HepG2 (cell line): ENCODE results near the gene ALPL. TPM values are rescaled to one million over a fixed set of nuclear protein-coding genes. Genes with fewer than 3 reads are reported as not detected.

ENCODE experiments used
- ARID2 ChIP-seq: sonication (generic); formaldehyde crosslinking; IDR thresholded peaks from 2 replicates; pipeline ENCODE4 v1.8.1; 2022; ENCODE audit warnings: mild to moderate bottlenecking, missing genetic modification reagents, borderline replicate concordance
- ATF7 ChIP-seq, 2 experiments: fragments of 450-650 bp in 1 of 2; sonication (generic) in 1 of 2; formaldehyde crosslinking in 1 of 2; IDR thresholded peaks; 2 replicates each; pipeline versions ENCODE4 v1.4.0 to v1.6.1; 2016 to 2020; ENCODE audit warnings: antibody characterized with exemption in 1 of 2, mild to moderate bottlenecking in 1 of 2, missing genetic modification reagents in 1 of 2
- CC2D1A ChIP-seq: sonication (generic); formaldehyde crosslinking; IDR thresholded peaks from 2 replicates; pipeline ENCODE4 v1.8.1; 2023; ENCODE audit warnings: mild to moderate bottlenecking, missing genetic modification reagents
- GZF1 ChIP-seq: sonication (generic); formaldehyde crosslinking; IDR thresholded peaks from 2 replicates; pipeline ENCODE4 v1.5.1; 2020; ENCODE audit warnings: mild to moderate bottlenecking, missing genetic modification reagents
- KDM6A ChIP-seq: IDR thresholded peaks from 2 replicates; pipeline ENCODE4 v1.6.1; 2016; ENCODE audit warnings: low read depth
- NONO ChIP-seq, 2 experiments: fragments of 450-650 bp in 1 of 2; sonication (generic) in 1 of 2; formaldehyde crosslinking in 1 of 2; IDR thresholded peaks in 1 of 2; conservative IDR thresholded peaks in 1 of 2; 2 replicates each; pipeline versions ENCODE4 v1.6.1 to v1.8.0; 2017 to 2022; ENCODE audit warnings: mild to moderate bottlenecking in 1 of 2, missing genetic modification reagents in 1 of 2, moderate library complexity in 1 of 2
- NPAS2 ChIP-seq: sonication (generic); formaldehyde crosslinking; IDR thresholded peaks from 2 replicates; pipeline ENCODE4 v1.8.0; 2022; ENCODE audit warnings: mild to moderate bottlenecking, missing genetic modification reagents, borderline replicate concordance
- PLRG1 ChIP-seq: fragments of 450-650 bp; conservative IDR thresholded peaks from 2 replicates; pipeline ENCODE4 v1.6.1; 2016
- SAFB2 ChIP-seq: sonication (generic); formaldehyde crosslinking; IDR thresholded peaks from 2 replicates; pipeline ENCODE4 v1.5.1; 2020; ENCODE audit warnings: missing genetic modification reagents, low read depth, mild to moderate bottlenecking, borderline replicate concordance
- SMARCE1 ChIP-seq: fragments of 450-650 bp; IDR thresholded peaks from 2 replicates; pipeline ENCODE4 v1.6.1; 2017; ENCODE audit warnings: borderline replicate concordance
- SRSF1 ChIP-seq: fragments of 200-400 bp; formaldehyde crosslinking; optimal IDR thresholded peaks from 2 replicates; pipeline ENCODE3; 2017; ENCODE audit warnings: mild to moderate bottlenecking, low read depth, low read length, moderate library complexity
- ZFAT ChIP-seq: sonication (generic); formaldehyde crosslinking; conservative IDR thresholded peaks from 2 replicates; pipeline ENCODE4 v1.8.1; 2023; ENCODE audit warnings: missing genetic modification reagents, inconsistent platforms
- ZFP37 ChIP-seq: sonication (generic); formaldehyde crosslinking; IDR thresholded peaks from 2 replicates; pipeline ENCODE4 v1.4.0; 2020; ENCODE audit warnings: missing genetic modification reagents, borderline replicate concordance
- ZKSCAN5 ChIP-seq: sonication (generic); formaldehyde crosslinking; IDR thresholded peaks from 2 replicates; pipeline ENCODE4 v1.5.1; 2020; ENCODE audit warnings: mild to moderate bottlenecking, missing genetic modification reagents
- ZNF101 ChIP-seq: sonication (generic); formaldehyde crosslinking; IDR thresholded peaks from 2 replicates; pipeline ENCODE4 v1.4.0; 2020; ENCODE audit warnings: mild to moderate bottlenecking, low read depth, missing genetic modification reagents, borderline replicate concordance
- ZNF160 ChIP-seq: sonication (generic); formaldehyde crosslinking; IDR thresholded peaks from 2 replicates; pipeline ENCODE4 v1.8.0; 2022; ENCODE audit warnings: mild to moderate bottlenecking, inconsistent platforms, missing genetic modification reagents
- ZNF207 ChIP-seq: fragments of 450-650 bp; IDR thresholded peaks from 2 replicates; pipeline ENCODE4 v1.6.1; 2016; ENCODE audit warnings: antibody characterized with exemption, borderline replicate concordance
- ZNF251 ChIP-seq: sonication (generic); formaldehyde crosslinking; IDR thresholded peaks from 2 replicates; pipeline ENCODE4 v1.9.0; 2021; ENCODE audit warnings: mild to moderate bottlenecking, missing genetic modification reagents
- ZNF615 ChIP-seq: sonication (generic); formaldehyde crosslinking; IDR thresholded peaks from 2 replicates; pipeline ENCODE4 v1.5.0; 2020; ENCODE audit warnings: mild to moderate bottlenecking, missing genetic modification reagents, borderline replicate concordance
- ZNF792 ChIP-seq: IDR thresholded peaks from 2 replicates; pipeline ENCODE4 v1.6.1; 2016
- polyA plus RNA-seq, 8 experiments: library from polyadenylated mRNA; depleted of rRNA in 3 of 8; stranded (reverse) in 7 of 8; unstranded in 1 of 8; fragments of >200 nt; fragmentation: Illumina TruSeq in 4 of 8; extraction: Trizol in 4 of 8; gene quantifications; 2 replicates each; pipeline versions ENCODE4 v1.2.1 to v1.2.3, GENCODE V29; 2011 to 2016; ENCODE audit warnings: low read depth in 4 of 8, missing spikeins in 1 of 8, mixed read lengths in 1 of 8; ENCODE audit not compliant: insufficient read depth in 1 of 8
- total RNA-seq, 5 experiments: library from RNA; depleted of rRNA; stranded (reverse); fragments of >200 nt; fragmentation: Illumina TruSeq; extraction: Trizol; gene quantifications; 2 replicates each; pipeline ENCODE4 v1.2.3, GENCODE V29; 2016; ENCODE audit warnings: low read depth in 1 of 5
- TF ChIP-seq, protein P1 (sequence below): sonication (generic); formaldehyde crosslinking; IDR thresholded peaks from 2 replicates; pipeline ENCODE4 v1.8.0; 2022; ENCODE audit warnings: missing genetic modification reagents, low read depth, mild to moderate bottlenecking, borderline replicate concordance
- TF ChIP-seq, protein P2 (sequence below): IDR thresholded peaks from 2 replicates; pipeline ENCODE4 v1.4.0; 2020; ENCODE audit warnings: mild to moderate bottlenecking, missing genetic modification reagents
- TF ChIP-seq, protein P3 (sequence below): IDR thresholded peaks from 2 replicates; pipeline ENCODE4 v1.6.1; 2016; ENCODE audit warnings: missing compliant biosample characterization, missing genetic modification reagents, borderline replicate concordance
- TF ChIP-seq, protein P4 (sequence below): sonication (generic); formaldehyde crosslinking; IDR thresholded peaks from 2 replicates; pipeline ENCODE4 v1.4.0; 2020; ENCODE audit warnings: mild to moderate bottlenecking, missing genetic modification reagents

Gene ALPL
- total and polyA plus RNA-seq, 2 of the 13 experiments (the other 11 are each of a cell fraction or from before 2014, with no cell fraction given) = 0.12 TPM; not detected in 1

DNA sequence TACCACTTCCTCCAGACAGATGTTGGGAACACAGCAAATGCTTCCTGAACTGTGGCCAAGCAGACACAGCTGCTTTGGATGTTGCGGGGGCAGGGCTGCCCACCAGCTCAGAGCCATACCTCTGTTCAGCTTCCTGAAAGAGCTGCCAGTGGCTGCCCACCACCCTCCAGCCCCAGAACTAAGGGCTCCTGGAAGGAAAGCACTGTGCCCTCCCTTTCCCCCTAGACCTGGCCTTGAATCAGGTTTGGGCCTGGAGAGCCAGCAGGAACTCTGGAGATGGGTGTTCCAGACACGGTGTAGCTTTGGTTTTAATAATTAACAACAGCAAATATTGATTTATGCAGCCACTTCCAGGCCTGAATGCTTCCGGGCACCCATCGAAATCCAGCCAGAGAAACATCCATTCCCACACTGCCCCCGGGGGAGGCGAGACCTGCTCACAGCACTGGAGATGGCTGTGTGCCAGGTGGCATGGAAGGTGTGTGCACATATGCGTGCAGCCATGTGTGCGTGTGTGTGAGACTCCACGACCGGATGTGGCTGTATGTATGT lies 114.3 kb downstream of the ALPL start (continued):
- TF ChIP-seq ZNF615 (CRISPR knock-in tag) = no peak
- TF ChIP-seq KDM6A (CRISPR knock-in tag) = peak; percentile 41; the same call in 1 of the 2 replicates
- no peak for TF ChIP-seq ZNF251 (CRISPR knock-in tag)
- TF ChIP-seq PLRG1 = no peak
- TF ChIP-seq CC2D1A (CRISPR knock-in tag) = no peak
- TF ChIP-seq ZNF101 (CRISPR knock-in tag) = no peak
- TF ChIP-seq ZNF207 = no peak
- no peak for TF ChIP-seq SRSF1
- TF ChIP-seq ZFAT (CRISPR knock-in tag) = no peak
- TF ChIP-seq NONO (IDR thresholded peaks at IDR 0.05) = no peak
- peak; percentile 82 for TF ChIP-seq NONO (CRISPR knock-in tag; conservative IDR thresholded peaks at IDR 0.05)
- no peak for TF ChIP-seq ATF7 (IDR thresholded peaks at IDR 0.05)
- no peak; the same call in 1 of the 2 replicates for TF ChIP-seq ATF7 (CRISPR knock-in tag; IDR thresholded peaks at IDR 0.05)
- no peak for TF ChIP-seq GZF1 (CRISPR knock-in tag)
- no peak for TF ChIP-seq ZNF160
- TF ChIP-seq, protein P1, sequence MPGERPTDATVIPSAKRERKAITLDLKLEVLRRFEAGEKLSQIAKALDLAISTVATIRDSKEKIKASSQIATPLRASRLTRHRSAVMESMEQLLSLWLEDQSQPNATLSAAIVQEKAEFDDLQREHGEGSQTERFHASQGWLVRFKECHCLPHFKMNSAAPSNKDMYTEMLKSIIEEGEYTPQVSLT (CRISPR knock-in tag) = no peak
- TF ChIP-seq SAFB2 (CRISPR knock-in tag) = no peak
- no peak for TF ChIP-seq ZFP37 (CRISPR knock-in tag)
- no peak for TF ChIP-seq SMARCE1
- TF ChIP-seq ZNF792 (CRISPR knock-in tag) = no peak; the same call in 1 of the 2 replicates
- TF ChIP-seq, protein P2, sequence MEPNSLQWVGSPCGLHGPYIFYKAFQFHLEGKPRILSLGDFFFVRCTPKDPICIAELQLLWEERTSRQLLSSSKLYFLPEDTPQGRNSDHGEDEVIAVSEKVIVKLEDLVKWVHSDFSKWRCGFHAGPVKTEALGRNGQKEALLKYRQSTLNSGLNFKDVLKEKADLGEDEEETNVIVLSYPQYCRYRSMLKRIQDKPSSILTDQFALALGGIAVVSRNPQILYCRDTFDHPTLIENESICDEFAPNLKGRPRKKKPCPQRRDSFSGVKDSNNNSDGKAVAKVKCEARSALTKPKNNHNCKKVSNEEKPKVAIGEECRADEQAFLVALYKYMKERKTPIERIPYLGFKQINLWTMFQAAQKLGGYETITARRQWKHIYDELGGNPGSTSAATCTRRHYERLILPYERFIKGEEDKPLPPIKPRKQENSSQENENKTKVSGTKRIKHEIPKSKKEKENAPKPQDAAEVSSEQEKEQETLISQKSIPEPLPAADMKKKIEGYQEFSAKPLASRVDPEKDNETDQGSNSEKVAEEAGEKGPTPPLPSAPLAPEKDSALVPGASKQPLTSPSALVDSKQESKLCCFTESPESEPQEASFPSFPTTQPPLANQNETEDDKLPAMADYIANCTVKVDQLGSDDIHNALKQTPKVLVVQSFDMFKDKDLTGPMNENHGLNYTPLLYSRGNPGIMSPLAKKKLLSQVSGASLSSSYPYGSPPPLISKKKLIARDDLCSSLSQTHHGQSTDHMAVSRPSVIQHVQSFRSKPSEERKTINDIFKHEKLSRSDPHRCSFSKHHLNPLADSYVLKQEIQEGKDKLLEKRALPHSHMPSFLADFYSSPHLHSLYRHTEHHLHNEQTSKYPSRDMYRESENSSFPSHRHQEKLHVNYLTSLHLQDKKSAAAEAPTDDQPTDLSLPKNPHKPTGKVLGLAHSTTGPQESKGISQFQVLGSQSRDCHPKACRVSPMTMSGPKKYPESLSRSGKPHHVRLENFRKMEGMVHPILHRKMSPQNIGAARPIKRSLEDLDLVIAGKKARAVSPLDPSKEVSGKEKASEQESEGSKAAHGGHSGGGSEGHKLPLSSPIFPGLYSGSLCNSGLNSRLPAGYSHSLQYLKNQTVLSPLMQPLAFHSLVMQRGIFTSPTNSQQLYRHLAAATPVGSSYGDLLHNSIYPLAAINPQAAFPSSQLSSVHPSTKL (CRISPR knock-in tag) = peak; percentile 93
- 0 out of 2 replicates have a peak, but pooled peaks have one; percentile 56 for TF ChIP-seq ZKSCAN5 (CRISPR knock-in tag)
- TF ChIP-seq, protein P3, sequence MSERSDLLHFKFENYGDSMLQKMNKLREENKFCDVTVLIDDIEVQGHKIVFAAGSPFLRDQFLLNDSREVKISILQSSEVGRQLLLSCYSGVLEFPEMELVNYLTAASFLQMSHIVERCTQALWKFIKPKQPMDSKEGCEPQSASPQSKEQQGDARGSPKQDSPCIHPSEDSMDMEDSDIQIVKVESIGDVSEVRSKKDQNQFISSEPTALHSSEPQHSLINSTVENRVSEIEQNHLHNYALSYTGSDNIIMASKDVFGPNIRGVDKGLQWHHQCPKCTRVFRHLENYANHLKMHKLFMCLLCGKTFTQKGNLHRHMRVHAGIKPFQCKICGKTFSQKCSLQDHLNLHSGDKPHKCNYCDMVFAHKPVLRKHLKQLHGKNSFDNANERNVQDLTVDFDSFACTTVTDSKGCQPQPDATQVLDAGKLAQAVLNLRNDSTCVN (CRISPR knock-in tag) = peak; percentile 76; the same call in 1 of the 2 replicates
- TF ChIP-seq, protein P4, sequence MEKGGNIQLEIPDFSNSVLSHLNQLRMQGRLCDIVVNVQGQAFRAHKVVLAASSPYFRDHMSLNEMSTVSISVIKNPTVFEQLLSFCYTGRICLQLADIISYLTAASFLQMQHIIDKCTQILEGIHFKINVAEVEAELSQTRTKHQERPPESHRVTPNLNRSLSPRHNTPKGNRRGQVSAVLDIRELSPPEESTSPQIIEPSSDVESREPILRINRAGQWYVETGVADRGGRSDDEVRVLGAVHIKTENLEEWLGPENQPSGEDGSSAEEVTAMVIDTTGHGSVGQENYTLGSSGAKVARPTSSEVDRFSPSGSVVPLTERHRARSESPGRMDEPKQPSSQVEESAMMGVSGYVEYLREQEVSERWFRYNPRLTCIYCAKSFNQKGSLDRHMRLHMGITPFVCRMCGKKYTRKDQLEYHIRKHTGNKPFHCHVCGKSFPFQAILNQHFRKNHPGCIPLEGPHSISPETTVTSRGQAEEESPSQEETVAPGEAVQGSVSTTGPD (CRISPR knock-in tag) = no peak
- no peak for TF ChIP-seq ARID2 (CRISPR knock-in tag)
- no peak for TF ChIP-seq NPAS2 (CRISPR knock-in tag)
